ENCODE results near the gene FIG4. TPM values are rescaled to one million over a fixed set of nuclear protein-coding genes. Genes with fewer than 3 reads are reported as not detected.
"Not testable (repeated sequence)": the region's sequence is repeated elsewhere in the genome, so short reads cannot be mapped to it uniquely, and the experiment has no call there.

The FIG4 gene
- total RNA-seq, 1 experiment from 2014 or later, result 11.7 TPM

DNA sequence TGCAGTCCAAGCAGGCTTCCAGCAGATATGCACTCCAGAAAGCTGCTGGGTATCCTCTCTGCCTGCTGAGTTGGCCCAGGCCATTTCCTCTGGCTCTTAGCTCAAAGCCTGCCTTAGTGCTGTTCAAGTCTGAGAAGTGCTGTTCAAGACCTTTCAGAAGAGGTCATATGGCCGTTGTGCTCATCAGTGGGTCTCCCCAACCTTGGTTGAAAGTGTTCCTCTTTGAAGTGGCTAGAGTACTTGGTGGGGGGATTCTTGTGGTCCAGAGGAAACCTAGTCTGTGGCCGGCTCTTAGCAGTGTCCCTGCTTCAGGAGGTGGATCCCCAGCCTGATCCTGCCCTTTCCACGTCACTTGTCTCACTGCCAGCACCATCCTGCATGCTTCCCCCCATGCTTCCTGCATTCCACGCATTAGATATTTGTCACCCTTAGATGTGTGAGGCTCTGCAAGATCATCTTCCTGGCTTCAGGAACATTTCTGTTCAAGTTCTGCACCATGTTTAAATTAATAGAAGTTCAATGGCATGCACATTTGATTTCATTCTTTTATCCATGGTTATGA is 105.0 kb downstream of the FIG4 start:
- DNase-seq (ENCODE audit: low read depth), result peak; percentile 20

- no peak for DNase-seq (ENCODE audit: low read depth)
These were observed 108.0 kb downstream of the FIG4 start for GRCh38 chr6:109799129-109799528.

- DNase-seq (ENCODE audit: low read depth), result peak; percentile 12
These were observed 108.6 kb downstream of the FIG4 start for GRCh38 chr6:109799664-109800063.

GRCh38 chr6:109800771-109801170 is 109.7 kb downstream of the FIG4 start:
- DNase-seq (ENCODE audit: low read depth), result no peak

DNA sequence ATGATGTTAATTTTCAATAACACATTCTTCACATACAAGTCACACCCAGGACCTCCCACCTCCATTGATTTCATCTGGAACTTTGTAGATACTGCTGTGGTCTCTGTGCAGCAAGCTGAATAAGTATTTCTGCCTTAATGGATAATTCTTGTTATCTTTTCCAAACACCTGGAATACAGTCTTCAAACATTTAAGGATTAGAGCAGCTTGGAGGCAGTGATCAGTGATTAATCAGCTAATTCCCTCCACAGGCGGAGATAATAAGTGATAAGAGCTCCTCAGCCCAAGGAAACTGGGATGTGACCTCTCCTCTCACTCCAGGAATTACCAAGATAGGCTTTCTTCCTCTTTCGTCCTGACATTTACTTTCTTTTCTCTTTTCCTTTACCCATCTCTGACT is 110.7 kb downstream of the FIG4 start:
- no peak for DNase-seq (ENCODE audit: low read depth)

DNA sequence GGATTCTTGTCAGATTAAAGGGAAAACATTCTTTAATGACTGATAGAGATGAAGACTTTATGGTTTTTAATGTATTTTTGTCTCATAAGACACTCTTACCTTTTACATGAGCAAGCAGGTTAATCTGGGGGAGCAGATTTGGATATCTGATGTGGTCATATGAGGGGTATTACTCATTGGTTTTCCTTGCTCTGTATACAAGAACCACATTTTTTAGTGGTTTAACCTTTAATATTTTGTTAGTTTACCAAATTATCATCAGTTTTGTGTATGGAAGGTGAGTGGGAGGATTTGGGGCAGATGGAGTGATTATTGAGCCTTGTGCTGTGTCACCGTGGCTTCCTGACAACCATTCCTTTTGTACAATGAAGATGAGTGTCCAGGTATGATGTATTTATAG is 112.9 kb downstream of the FIG4 start:
- DNase-seq (ENCODE audit: low read depth), result no peak

GRCh38 chr6:109807881-109808280 is 116.8 kb downstream of the FIG4 start:
- no peak for DNase-seq (ENCODE audit: low read depth)

- DNase-seq (ENCODE audit: low read depth), result no peak
These were observed 117.7 kb downstream of the FIG4 start for GRCh38 chr6:109808837-109809236.

DNA sequence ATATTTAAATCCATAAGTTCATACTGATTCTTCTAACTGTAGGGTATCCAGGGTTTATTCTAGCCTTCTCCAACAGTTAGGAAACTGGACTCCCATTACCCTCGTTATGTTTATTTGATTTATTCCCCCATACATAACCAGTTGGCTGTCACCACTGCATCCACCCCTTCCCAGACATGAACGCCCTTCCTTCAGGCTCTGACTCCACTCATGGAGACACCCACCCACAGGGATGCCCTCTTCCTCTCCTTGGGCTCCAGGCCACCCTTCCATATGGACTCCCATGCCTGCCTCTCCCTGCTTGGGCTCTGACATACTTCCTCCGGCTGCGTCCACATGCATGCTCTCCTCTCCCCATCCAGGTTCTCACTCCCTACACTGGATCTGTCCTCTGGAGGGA is 124.0 kb downstream of the FIG4 start:
- DNase-seq (ENCODE audit: low read depth), result no peak

DNA sequence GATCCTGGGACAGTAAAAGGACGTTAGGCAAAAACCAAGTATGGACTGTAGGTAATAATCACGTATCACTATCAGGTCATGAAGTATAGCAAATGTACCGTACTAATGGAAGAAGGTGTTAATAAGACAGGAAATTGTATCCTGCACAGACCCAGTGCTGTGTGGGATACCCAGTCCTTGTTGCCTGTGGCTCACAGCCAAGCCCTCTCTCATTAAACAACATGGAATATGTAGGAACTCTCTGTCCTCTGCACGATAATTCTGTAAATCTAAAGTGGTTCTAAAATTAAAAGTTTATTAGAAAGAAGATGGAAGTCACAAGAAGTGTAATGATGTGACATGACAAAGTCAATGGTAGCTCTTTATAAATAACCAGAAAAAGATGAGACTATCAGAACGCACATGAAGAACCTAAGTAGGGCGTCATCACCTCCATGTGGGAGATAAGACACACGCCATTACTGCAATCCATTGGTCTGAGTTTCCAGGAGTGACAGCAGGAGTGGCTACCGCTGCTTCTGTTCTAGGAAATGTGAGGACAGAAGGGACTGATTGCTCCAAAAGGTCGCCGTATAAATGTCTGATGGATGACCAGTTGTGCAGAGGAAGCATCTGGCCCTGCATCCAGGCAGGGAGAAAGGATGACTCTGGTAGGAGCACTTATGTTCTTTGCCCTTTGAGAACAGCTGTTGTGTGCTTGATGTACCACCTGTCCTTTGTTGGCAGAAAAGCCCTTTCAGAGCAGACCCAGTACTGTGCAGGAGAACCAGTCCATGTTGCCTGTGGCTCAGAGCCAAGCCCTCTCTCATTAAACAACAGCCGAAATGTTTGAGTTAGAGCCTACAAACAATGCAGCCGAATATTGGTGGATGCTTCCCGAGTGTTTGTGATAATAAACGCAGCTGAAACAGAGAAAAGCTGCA is 125.6 kb downstream of the FIG4 start:
- DNase-seq (ENCODE audit: low read depth), result no peak

DNA sequence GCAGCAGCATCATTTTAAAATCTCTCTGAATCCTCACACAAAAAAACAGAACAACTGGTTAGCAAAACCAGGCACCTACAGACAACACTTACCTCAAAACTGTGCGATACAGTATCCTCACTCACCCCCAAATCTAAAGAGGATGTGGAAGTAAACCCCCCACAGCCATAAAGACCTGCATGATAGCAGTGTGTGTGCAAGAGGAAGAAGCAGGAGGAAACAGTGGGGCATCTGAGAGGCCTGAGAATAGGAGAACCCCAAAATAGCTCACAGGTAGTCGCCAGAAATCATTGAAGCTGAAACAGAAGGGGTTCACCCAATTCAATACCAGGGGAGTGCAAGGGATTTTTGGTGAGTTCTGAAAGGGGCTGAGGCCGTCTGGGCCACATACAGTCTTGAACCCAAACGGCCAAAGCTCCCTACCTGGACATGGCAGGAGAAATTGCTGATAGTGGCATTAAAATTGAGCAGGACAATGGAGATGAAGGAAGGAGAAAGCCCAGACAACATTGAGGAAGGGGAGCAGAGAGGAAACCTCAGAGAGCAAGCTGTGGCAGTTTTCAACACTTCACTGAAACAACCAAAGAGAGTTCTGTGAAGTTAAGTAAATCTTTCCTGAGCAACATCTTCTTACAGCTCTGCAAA is 129.7 kb downstream of the FIG4 start:
- no peak for DNase-seq (ENCODE audit: low read depth)

- no peak for DNase-seq (ENCODE audit: low read depth)
These were observed 130.3 kb downstream of the FIG4 start for GRCh38 chr6:109821428-109821827.

DNA sequence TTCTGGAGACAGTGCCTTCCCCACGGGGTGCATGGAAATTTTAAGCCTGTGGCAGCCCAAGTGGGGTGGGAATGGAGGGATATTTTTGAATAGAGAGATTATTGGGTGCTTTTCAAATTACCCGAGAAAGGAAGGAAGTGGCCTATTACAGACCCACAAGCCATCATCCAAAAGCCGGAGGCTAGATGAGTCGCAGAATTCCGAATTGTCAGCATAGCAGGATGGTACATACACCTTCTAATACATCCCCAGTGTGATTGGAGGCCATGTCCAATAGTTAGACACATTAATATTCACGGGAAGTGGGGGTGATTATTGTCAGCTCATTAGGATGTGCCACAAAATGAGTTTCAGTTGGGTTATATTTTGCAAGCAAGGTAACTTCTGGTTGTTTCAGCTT is 133.0 kb downstream of the FIG4 start:
- peak; percentile 18 for DNase-seq (ENCODE audit: low read depth)

GRCh38 chr6:109826551-109826950 is 135.5 kb downstream of the FIG4 start:
- DNase-seq (ENCODE audit: low read depth), result no peak

- not testable (repeated sequence) for DNase-seq (ENCODE audit: low read depth)
These were observed 140.3 kb downstream of the FIG4 start for GRCh38 chr6:109831352-109831751.

GRCh38 chr6:109834131-109834530 is 143.0 kb downstream of the FIG4 start:
- DNase-seq (ENCODE audit: low read depth), result no peak

DNA sequence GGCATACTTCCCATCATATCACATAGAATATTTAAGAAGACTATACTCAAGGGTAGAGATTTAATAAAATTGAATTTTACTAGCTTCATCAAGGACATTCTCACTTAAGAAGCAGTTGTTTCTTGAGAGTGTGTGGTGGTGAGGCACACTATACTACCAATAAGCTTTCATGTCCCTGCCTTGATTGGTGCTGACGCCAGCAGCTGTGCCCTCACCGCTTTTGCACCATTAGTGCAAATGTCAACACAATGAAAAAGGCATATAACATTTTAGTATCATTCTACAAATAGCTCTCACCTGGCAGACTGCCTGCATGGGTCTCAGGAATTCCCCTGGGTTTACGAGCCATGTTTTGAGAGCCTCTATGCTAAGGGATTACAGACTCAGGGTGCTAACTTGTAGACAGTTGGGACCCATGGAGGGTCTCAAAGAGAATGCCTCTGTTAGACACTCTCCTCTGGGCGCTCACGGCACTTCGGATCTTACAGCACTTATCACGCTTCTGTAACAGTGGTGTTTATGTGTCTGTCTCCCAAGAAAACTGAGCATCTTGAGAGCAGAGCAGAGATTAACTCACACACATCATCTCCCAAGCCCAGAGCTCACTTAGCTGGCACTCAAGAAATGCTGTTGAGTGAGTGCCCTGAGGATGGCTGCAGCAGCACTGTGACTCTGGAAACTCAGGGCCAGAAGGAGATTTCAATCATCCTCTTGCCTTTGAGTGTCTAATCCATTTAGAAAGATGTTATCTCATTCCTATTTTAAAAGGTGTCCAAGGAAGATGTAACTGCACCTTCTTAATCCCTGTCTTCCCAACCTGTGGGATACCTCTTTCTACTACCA is 143.7 kb downstream of the FIG4 start:
- no peak for DNase-seq (ENCODE audit: low read depth)

DNA sequence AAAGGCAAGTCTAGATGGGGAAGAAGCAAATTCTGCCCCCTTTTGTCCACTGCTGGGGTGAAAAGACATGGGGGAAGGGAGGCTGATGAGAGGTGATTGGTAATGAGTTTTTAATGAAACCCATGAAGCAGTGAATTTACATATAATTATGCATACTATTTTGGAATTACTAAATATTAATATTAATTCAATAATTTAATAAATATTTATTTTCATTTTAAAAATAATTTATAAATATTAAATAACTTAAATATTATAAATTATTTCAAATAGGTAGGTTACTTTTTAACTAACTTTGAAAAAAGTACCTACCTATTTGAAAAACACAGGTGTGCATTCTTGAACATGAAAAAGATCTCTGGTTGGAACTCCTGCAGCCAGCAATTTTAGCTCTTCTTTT is 148.9 kb downstream of the FIG4 start:
- no peak for DNase-seq (ENCODE audit: low read depth)

- DNase-seq (ENCODE audit: low read depth), result no peak
These were observed 149.7 kb downstream of the FIG4 start for GRCh38 chr6:109840796-109841195.

DNA sequence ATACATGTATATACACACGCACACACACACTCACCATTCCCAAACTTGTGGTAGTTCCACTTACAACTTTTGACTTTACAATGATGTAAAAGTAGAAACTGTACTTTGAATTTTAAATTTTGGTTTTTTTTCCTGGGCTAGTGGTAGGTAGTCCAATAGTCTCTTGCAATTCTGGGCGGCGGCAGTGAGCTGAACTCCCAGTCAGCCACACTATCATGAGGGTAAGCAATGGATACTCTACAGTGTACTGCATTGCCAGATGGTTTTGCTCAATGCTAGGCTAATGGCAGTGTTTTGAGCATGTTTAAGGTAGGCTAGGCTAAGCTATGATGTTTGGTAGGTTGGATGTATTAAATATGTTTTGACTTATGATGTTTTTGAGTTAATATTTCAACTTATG is 150.8 kb downstream of the FIG4 start:
- DNase-seq (ENCODE audit: low read depth), result no peak

DNA sequence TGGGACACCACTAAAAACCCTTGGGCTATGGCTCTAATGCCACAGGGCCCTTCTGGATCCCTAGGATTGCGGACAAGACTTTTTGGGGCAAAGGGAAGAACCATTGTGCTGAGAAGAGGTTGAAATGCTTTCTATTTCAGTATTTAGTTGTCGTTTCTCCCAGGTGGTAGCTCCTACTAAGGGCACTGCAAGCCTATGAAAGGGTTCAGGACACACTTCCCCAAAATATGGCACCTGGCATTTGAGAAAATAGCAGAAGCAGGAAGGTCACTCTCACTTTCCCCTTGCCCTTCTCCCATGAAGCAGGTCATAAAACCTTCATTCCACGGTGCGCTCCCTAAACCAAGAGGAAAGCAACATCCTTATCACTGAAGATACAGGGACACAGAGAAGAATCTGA is 161.6 kb downstream of the FIG4 start:
- DNase-seq (ENCODE audit: low read depth), result no peak

DNA sequence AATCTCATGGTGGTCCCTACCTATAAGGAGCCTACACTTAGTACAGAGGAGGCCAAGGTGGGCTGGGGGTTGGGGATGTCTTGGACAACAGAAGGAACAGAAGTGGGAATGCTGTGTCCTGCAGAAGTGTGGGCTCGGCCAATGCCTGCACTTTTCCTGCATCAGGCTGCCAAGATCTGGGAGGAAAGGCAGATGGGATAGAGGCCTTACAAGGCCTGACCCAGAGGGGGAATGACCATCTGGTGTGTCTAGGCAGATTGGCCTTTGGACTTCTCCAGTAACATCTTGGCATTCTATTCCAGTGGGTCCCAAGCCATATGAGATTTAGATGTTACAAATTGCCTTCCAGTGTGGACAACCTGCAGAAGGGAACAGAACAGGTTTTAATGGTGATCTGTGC is 162.3 kb downstream of the FIG4 start:
- no peak for DNase-seq (ENCODE audit: low read depth)

Measured in RPMI7951 (cell line).